SH-SY5Y (cell line): Measurements from ENCODE around the gene FXYD7.

ENCODE experiments used
- GATA2 ChIP-seq: IDR thresholded peaks from 2 replicates; pipeline ENCODE4 v1.6.1; 2011; ENCODE audit warnings: mild to moderate bottlenecking, low read depth, low read length
- GATA3 ChIP-seq: IDR thresholded peaks from 2 replicates; pipeline ENCODE4 v1.6.1; 2011; ENCODE audit warnings: low read depth, mild to moderate bottlenecking, low read length, moderate library complexity

GRCh38 chr19:35153701-35154524 is 10.9 kb downstream of the FXYD7 start:
- TF ChIP-seq GATA2 (no peak), GATA3 (no peak)
